Kidney tubule cell (primary cell): Measurements from ENCODE around the gene PDCD11.
"Not testable (repeated sequence)": the region's sequence is repeated elsewhere in the genome, so short reads cannot be mapped to it uniquely, and the experiment has no call there.

Source experiments
- DNase-seq: peaks from one replicate; pipeline ENCODE4 v3.0.0-alpha.2; 2018; ENCODE audit warnings: low spot score

PDCD11 gene

GRCh38 chr10:103476046-103476768, 79.8 kb downstream of the PDCD11 start:
- DNase-seq, result peak; percentile 34

GRCh38 chr10:103478671-103479070, 82.2 kb downstream of the PDCD11 start:
- no peak for DNase-seq

GRCh38 chr10:103479135-103479534, 82.7 kb downstream of the PDCD11 start, which contains the start of gene CALHM3:
Gene CALHM3, minus strand, starts transcription at chr10:103479240. Its CDS starts 208 bp downstream, at chr10:103479032.
- peak; percentile 47 for DNase-seq

GRCh38 chr10:103480521-103480920, 84.1 kb downstream of the PDCD11 start:
- DNase-seq, result no peak

- peak; percentile 61 for DNase-seq
Observed at GRCh38 chr10:103481974-103482531, 85.6 kb downstream of the PDCD11 start.

- not testable (repeated sequence) for DNase-seq
Observed at GRCh38 chr10:103486635-103487409, 90.4 kb downstream of the PDCD11 start.

GRCh38 chr10:103487410-103487708, 90.9 kb downstream of the PDCD11 start:
- no peak for DNase-seq

- no peak for DNase-seq
Observed at GRCh38 chr10:103490986-103491314, 94.5 kb downstream of the PDCD11 start.

GRCh38 chr10:103491729-103492364, 95.4 kb downstream of the PDCD11 start:
- peak; percentile 92 for DNase-seq

GRCh38 chr10:103492655-103493261, 96.3 kb downstream of the PDCD11 start:
- no peak for DNase-seq

- DNase-seq, result no peak
Observed at GRCh38 chr10:103493362-103493915, 97.0 kb downstream of the PDCD11 start, which contains the start of gene NEURL1. Gene NEURL1, plus strand, starts transcription at chr10:103493705. Its CDS starts 683 bp downstream, at chr10:103494388.

GRCh38 chr10:103493916-103494877, 97.8 kb downstream of the PDCD11 start:
- DNase-seq, result no peak

GRCh38 chr10:103495321-103495720, 98.9 kb downstream of the PDCD11 start:
- DNase-seq, result no peak
